LNCAP (cell line): ENCODE data around the gene FBXW9.

Experiments used
- TF ChIP-seq, protein P1 (sequence below): fragments of 450-650 bp; IDR thresholded peaks from 2 replicates; pipeline ENCODE4 v1.5.1; 2017; ENCODE audit warnings: mild to moderate bottlenecking

Gene FBXW9

GRCh38 chr19:12705654-12706331 is 9.4 kb upstream of the FBXW9 start:
- TF ChIP-seq, protein P1, sequence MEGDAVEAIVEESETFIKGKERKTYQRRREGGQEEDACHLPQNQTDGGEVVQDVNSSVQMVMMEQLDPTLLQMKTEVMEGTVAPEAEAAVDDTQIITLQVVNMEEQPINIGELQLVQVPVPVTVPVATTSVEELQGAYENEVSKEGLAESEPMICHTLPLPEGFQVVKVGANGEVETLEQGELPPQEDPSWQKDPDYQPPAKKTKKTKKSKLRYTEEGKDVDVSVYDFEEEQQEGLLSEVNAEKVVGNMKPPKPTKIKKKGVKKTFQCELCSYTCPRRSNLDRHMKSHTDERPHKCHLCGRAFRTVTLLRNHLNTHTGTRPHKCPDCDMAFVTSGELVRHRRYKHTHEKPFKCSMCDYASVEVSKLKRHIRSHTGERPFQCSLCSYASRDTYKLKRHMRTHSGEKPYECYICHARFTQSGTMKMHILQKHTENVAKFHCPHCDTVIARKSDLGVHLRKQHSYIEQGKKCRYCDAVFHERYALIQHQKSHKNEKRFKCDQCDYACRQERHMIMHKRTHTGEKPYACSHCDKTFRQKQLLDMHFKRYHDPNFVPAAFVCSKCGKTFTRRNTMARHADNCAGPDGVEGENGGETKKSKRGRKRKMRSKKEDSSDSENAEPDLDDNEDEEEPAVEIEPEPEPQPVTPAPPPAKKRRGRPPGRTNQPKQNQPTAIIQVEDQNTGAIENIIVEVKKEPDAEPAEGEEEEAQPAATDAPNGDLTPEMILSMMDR = no peak

DNA sequence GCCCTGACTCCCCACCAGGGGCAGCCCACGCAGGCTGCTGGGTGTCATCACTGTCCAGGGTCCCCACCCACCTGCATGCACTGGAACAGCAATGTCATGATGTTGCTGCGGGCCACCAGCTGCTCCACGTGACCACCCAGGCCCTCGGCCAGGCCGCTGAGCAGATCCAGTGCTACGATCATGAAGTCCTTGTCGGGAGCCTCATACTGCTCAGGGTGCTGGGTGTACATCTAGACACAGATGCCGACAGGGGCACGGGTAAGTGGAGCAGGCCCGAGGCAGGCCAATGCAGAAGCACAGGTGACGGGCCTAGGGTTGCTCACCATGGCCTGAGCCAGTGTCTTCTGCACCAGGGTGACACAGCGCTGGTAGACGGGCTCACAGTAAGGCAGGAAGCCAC is 8.7 kb upstream of the FBXW9 start:
- TF ChIP-seq, protein P1 = no peak

DNA sequence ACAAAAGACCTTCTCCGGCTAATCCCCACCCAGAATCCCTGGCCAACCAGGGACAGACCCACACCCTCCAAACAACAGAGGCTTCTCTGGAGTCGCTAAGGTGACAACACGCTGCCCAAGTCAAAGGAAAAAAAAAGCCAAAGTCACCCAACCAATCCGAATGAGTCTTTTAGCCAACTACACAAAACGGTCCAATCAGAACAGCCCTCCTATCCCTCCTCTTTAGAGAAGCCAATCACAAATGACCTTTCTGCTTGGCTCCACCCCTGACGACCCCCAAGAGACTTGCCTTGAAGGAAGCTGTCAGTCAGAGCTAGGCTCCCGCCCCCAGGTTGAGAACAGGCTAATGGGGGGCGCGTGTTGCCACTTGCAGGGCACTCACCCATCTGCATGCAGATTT is 6.6 kb upstream of the FBXW9 start:
- TF ChIP-seq, protein P1 = no peak

DNA sequence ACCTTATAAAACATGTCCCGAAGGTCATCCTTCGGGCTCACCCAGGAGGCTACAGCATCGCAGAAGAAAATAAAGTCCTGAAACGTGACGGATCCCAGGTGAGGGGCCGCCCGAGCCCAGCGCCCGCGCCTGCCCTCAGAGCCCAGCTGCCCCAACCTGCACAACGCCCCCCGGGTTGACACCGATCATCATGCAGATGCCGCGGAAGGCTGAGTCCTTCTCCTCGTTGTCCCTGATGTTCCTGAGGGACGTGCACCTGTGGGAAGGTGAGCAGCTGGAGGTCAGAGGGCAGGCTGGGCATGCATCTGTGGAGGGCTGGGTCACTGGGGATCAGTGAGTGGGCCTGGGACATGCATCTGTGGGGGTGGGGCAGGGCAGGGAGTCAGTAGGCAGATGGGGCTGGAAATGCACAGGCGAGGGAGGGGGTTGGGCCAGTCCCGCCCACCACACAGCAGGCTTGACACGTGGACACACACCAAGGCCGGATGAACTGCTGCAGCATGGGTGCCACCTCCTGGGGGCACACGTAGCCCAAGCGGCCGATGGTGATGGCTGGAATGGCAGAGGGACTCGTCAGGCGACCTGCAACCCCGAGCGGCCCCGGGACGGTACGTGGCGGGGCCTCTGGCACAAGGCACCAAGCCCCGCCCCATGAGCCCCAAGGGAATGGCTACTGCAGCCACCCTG is 5.3 kb upstream of the FBXW9 start:
- TF ChIP-seq, protein P1 = no peak

DNA sequence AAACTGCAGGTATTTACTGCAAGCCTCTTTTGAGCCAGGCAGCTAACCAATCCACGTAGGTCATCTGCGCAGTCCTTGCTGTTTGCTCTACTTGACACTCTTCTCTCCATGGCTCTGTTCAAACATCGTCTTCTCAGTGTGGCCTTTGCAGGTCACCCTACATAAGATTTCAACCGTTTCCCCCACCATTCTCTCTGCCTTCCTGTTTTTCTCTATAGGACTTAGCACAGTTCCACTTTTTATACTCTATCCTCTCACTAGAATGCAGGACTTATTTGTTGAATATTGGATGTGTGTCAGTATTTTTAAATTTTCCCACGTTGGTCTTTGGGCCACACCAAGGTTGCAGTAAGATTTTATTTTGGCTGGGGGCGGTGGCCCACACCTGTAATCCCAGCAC is 1.7 kb upstream of the FBXW9 start:
- TF ChIP-seq, protein P1 = no peak

- TF ChIP-seq, protein P1 = no peak
Measured at GRCh38 chr19:12695997-12696365, 450 bp downstream of the FBXW9 start.

- TF ChIP-seq, protein P1 = no peak
Measured at GRCh38 chr19:12695514-12695913, 917 bp downstream of the FBXW9 start.
